Measurements from ENCODE around the gene POMP.

POMP gene

GRCh38 chr13:28707629-28708427 is 48.9 kb downstream of the POMP start:
- H3K4me3 ChIP-seq (ENCODE audit: low read depth, low read length) = no peak overlapping the region
- DNase-seq (ENCODE audit: low read depth) = peak; percentile 88
- TF ChIP-seq CTCF (conservative IDR thresholded peaks at IDR 0.05; ENCODE audit: low read depth, low read length) = no peak

- DNase-seq (ENCODE audit: low read depth) = no peak
- TF ChIP-seq CTCF (conservative IDR thresholded peaks at IDR 0.05; ENCODE audit: low read depth, low read length) = no peak
- H3K4me3 ChIP-seq (ENCODE audit: low read depth, low read length) = no peak overlapping the region
Measured at GRCh38 chr13:28710161-28710560, 51.2 kb downstream of the POMP start.

- H3K4me3 ChIP-seq (ENCODE audit: low read depth, low read length) = no peak overlapping the region
- no peak for DNase-seq (ENCODE audit: low read depth)
- no peak for TF ChIP-seq CTCF (conservative IDR thresholded peaks at IDR 0.05; ENCODE audit: low read depth, low read length)
Measured at GRCh38 chr13:28714651-28715050, 55.7 kb downstream of the POMP start.

GRCh38 chr13:28716511-28716910 is 57.6 kb downstream of the POMP start:
- H3K4me3 ChIP-seq (ENCODE audit: low read depth, low read length) = no peak overlapping the region
- DNase-seq (ENCODE audit: low read depth) = peak; percentile 52
- no peak for TF ChIP-seq CTCF (conservative IDR thresholded peaks at IDR 0.05; ENCODE audit: low read depth, low read length)

- no peak for TF ChIP-seq CTCF (conservative IDR thresholded peaks at IDR 0.05; ENCODE audit: low read depth, low read length)
- DNase-seq (ENCODE audit: low read depth) = no peak
- H3K4me3 ChIP-seq (ENCODE audit: low read depth, low read length) = no peak overlapping the region
Measured at GRCh38 chr13:28717170-28717569, 58.2 kb downstream of the POMP start.

GRCh38 chr13:28718196-28718542 is 59.2 kb downstream of the POMP start:
- no peak for TF ChIP-seq CTCF (conservative IDR thresholded peaks at IDR 0.05; ENCODE audit: low read depth, low read length)
- H3K4me3 ChIP-seq (ENCODE audit: low read depth, low read length) = peak overlapping the region; percentile 87
- DNase-seq (ENCODE audit: low read depth) = peak; percentile 37

All from choroid plexus epithelial cell (primary cell).